Astrocyte (in vitro differentiated cells and primary cell): ENCODE data around the gene CCSER1. TPM values are rescaled to one million over a fixed set of nuclear protein-coding genes. Genes with fewer than 3 reads are reported as not detected.
"Not testable (repeated sequence)": the region's sequence is repeated elsewhere in the genome, so short reads cannot be mapped to it uniquely, and the experiment has no call there.

Experiments used
- DNase-seq: peaks from one replicate; pipeline ENCODE4 v3.0.0-alpha.2; 2010; ENCODE audit warnings: low read depth
- FAIRE-seq: peaks from 2 replicates; lab custom pipeline; 2011; peaks lifted over from hg19 to GRCh38; lab: Jason Lieb, UNC
- H2AFZ ChIP-seq: 2 replicates; pipeline ENCODE4 v1.6.0; 2012; ENCODE audit warnings: low read depth, low read length, inconsistent platforms
- H3K27ac ChIP-seq: 2 replicates; pipeline ENCODE4 v1.5.1; 2011; ENCODE audit warnings: low read depth, low read length, inconsistent platforms
- H3K27me3 ChIP-seq: 2 replicates; pipeline ENCODE4 v1.6.0; 2011; ENCODE audit warnings: low read length, inconsistent platforms; ENCODE audit not compliant: insufficient read depth
- H3K36me3 ChIP-seq: 2 replicates; pipeline ENCODE4 v1.5.1; 2011; ENCODE audit warnings: low read length, inconsistent platforms; ENCODE audit not compliant: insufficient read depth
- H3K4me1 ChIP-seq: 2 replicates; pipeline ENCODE4 v1.5.1; 2011; ENCODE audit warnings: low read length, inconsistent platforms; ENCODE audit not compliant: insufficient read depth
- H3K4me2 ChIP-seq: 2 replicates; pipeline ENCODE4 v1.6.0; 2012; ENCODE audit warnings: low read length, inconsistent platforms
- H3K4me3 ChIP-seq: 2 replicates; pipeline ENCODE4 v1.5.1; 2011; ENCODE audit warnings: low read depth, mild to moderate bottlenecking, low read length, inconsistent platforms; ENCODE audit not compliant: insufficient read depth
- H3K79me2 ChIP-seq: 2 replicates; pipeline ENCODE4 v1.6.0; 2012; ENCODE audit warnings: mild to moderate bottlenecking, low read length, inconsistent platforms; ENCODE audit not compliant: insufficient read depth
- H3K9ac ChIP-seq: 2 replicates; pipeline ENCODE4 v1.6.0; 2012; ENCODE audit warnings: mild to moderate bottlenecking, low read length, inconsistent platforms
- H3K9me3 ChIP-seq: 2 replicates; pipeline ENCODE4 v1.5.1; 2012; ENCODE audit warnings: low read depth, mild to moderate bottlenecking, low read length, inconsistent platforms; ENCODE audit not compliant: insufficient read depth
- H4K20me1 ChIP-seq: 2 replicates; pipeline ENCODE4 v1.6.0; 2012; ENCODE audit warnings: low read length, inconsistent platforms; ENCODE audit not compliant: insufficient read depth
- H3K27ac Mint-ChIP-seq: one replicate; pipeline ENCODE4 v1.8.0; 2021; ENCODE audit warnings: mild to moderate bottlenecking, mixed read lengths; ENCODE audit not compliant: unreplicated experiment
- H3K27me3 Mint-ChIP-seq: one replicate; pipeline ENCODE4 v1.8.0; 2021; ENCODE audit warnings: low read depth, mixed read lengths; ENCODE audit not compliant: unreplicated experiment
- H3K36me3 Mint-ChIP-seq: one replicate; pipeline ENCODE4 v1.8.0; 2021; ENCODE audit warnings: low read depth, mixed read lengths; ENCODE audit not compliant: unreplicated experiment
- H3K4me1 Mint-ChIP-seq: one replicate; pipeline ENCODE4 v1.8.0; 2021; ENCODE audit warnings: low read depth, mixed read lengths; ENCODE audit not compliant: unreplicated experiment
- H3K4me3 Mint-ChIP-seq: one replicate; pipeline ENCODE4 v1.8.0; 2021; ENCODE audit warnings: mild to moderate bottlenecking, moderate library complexity, mixed read lengths; ENCODE audit not compliant: unreplicated experiment
- H3K9me3 Mint-ChIP-seq: one replicate; pipeline ENCODE4 v1.8.0; 2021; ENCODE audit warnings: mild to moderate bottlenecking, mixed read lengths; ENCODE audit not compliant: unreplicated experiment
- EZH2 ChIP-seq: IDR thresholded peaks from 2 replicates; pipeline ENCODE4 v1.6.1; 2012; ENCODE audit warnings: mild to moderate bottlenecking, low read length, inconsistent platforms; ENCODE audit not compliant: insufficient read depth
- total RNA-seq: library from RNA; stranded (reverse); gene quantifications from 2 replicates; pipeline ENCODE4 v1.2.1, GENCODE V29; 2021
- TF ChIP-seq, protein P1 (sequence below): IDR thresholded peaks from 2 replicates; pipeline ENCODE4 v1.5.1; 2011; ENCODE audit warnings: low read depth, mild to moderate bottlenecking, inconsistent platforms, low read length, moderate library complexity; ENCODE audit not compliant: insufficient read depth

The CCSER1 gene
- total RNA-seq, 1 donor from 2014 or later, result 2.2 TPM

GRCh38 chr4:90695411-90695810 lies 568.2 kb downstream of the CCSER1 start:
- Mint-ChIP-seq H3K27me3 (no peaks in the 10 kb centered on the region), H3K4me1 (no peaks in the 10 kb centered on the region), H3K4me3 (no peak overlapping the region), H3K9me3 (peaks cover 1% of the 10 kb centered on the region), H3K36me3 (no peaks in the 10 kb centered on the region), H3K27ac (no peak overlapping the region)
- Histone ChIP-seq H3K9me3 (no peaks in the 10 kb centered on the region), H4K20me1 (no peaks in the 10 kb centered on the region), H2AFZ (no peak overlapping the region), H3K36me3 (no peaks in the 10 kb centered on the region), H3K4me2 (no peak overlapping the region), H3K9ac (no peak overlapping the region), H3K4me3 (no peak overlapping the region), H3K4me1 (no peaks in the 10 kb centered on the region), H3K27ac (no peak overlapping the region), H3K79me2 (no peaks in the 10 kb centered on the region), H3K27me3 (no peaks in the 10 kb centered on the region)
- FAIRE-seq, result no peak
- TF ChIP-seq, protein P1, sequence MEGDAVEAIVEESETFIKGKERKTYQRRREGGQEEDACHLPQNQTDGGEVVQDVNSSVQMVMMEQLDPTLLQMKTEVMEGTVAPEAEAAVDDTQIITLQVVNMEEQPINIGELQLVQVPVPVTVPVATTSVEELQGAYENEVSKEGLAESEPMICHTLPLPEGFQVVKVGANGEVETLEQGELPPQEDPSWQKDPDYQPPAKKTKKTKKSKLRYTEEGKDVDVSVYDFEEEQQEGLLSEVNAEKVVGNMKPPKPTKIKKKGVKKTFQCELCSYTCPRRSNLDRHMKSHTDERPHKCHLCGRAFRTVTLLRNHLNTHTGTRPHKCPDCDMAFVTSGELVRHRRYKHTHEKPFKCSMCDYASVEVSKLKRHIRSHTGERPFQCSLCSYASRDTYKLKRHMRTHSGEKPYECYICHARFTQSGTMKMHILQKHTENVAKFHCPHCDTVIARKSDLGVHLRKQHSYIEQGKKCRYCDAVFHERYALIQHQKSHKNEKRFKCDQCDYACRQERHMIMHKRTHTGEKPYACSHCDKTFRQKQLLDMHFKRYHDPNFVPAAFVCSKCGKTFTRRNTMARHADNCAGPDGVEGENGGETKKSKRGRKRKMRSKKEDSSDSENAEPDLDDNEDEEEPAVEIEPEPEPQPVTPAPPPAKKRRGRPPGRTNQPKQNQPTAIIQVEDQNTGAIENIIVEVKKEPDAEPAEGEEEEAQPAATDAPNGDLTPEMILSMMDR, result no peak
- no peak for TF ChIP-seq EZH2
- DNase-seq, result no peak

DNA sequence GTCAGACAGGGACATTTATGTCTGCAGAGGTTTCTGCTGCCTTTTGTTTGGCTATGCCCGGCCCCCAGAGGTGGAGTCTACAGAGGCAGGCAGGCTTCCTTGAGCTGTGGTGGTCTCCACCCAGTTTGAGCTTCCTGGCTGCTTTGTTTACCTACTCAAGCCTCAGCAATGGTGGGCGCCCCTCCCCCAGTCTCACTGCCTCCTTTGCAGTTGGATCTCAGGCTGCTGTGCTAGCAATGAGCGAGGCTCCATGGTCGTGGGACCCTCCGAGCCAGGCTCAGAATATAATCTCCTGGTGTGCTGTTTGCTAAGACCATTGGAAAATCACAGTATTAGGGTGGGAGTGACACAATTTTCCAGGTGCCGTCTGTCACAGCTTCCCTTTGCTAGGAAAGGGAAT lies 578.3 kb downstream of the CCSER1 start:
- H3K27me3 Mint-ChIP-seq, H3K4me1 ChIP-seq, H3K79me2 ChIP-seq, H3K27me3 ChIP-seq, DNase-seq, H3K9me3 ChIP-seq, H2AFZ ChIP-seq, H3K4me1 Mint-ChIP-seq, FAIRE-seq, H3K4me3 ChIP-seq, H3K4me2 ChIP-seq, H3K9ac ChIP-seq, H3K36me3 ChIP-seq, H3K4me3 Mint-ChIP-seq, H3K9me3 Mint-ChIP-seq, H3K27ac ChIP-seq, H3K27ac Mint-ChIP-seq, H3K36me3 Mint-ChIP-seq, H4K20me1 ChIP-seq: not testable (repeated sequence)

DNA sequence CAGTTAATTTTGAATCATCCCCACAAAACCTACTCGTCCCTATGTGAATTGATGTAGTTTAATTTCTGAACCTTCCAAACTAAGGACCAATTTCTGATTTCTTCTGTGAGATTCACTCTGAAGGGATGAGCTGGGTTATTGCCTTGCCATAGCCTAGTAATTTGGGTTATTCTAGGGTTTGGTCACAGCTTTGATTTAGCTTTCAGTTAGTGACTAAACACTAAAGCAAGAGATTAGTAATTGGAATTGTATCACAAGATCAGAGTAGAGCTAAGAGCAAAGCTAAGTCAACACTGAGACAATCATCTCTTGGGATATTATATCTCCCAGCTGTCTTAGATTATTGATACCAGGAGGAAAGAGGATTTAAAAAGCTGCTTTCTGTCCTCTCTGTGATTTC lies 588.0 kb downstream of the CCSER1 start:
- no peak for TF ChIP-seq EZH2
- TF ChIP-seq, protein P1, result no peak
- H3K27ac Mint-ChIP-seq, result no peak overlapping the region

More for the DNA sequence above, 588.0 kb downstream of the CCSER1 start:
- no peak overlapping the region for H3K4me3 Mint-ChIP-seq
- FAIRE-seq (no peak), DNase-seq (no peak)
- Histone ChIP-seq H2AFZ (no peak overlapping the region), H3K79me2 (no peaks in the 10 kb centered on the region), H3K4me1 (no peaks in the 10 kb centered on the region), H3K9me3 (no peaks in the 10 kb centered on the region), H3K4me2 (no peak overlapping the region), H3K27ac (no peak overlapping the region), H3K9ac (no peak overlapping the region), H3K4me3 (no peak overlapping the region), H3K36me3 (no peaks in the 10 kb centered on the region), H3K27me3 (no peaks in the 10 kb centered on the region), H4K20me1 (no peaks in the 10 kb centered on the region)
- no peaks in the 10 kb centered on the region for H3K4me1 Mint-ChIP-seq
- H3K9me3 Mint-ChIP-seq, result no peaks in the 10 kb centered on the region
- H3K36me3 Mint-ChIP-seq, result no peaks in the 10 kb centered on the region
- no peaks in the 10 kb centered on the region for H3K27me3 Mint-ChIP-seq
